ENCODE measurements around the gene UBE2G2.

UBE2G2 gene

GRCh38 chr21:44791993-44792392 lies 9.6 kb downstream of the UBE2G2 start:
- no peaks in the 10 kb centered on the region for H3K27me3 Mint-ChIP-seq (ENCODE audit: low read depth)
- peak overlapping the region in 1 of 3 experiments; percentile 55 for H3K27ac Mint-ChIP-seq
- H3K4me3 Mint-ChIP-seq = no peak overlapping the region
- peaks cover 22% of the 10 kb centered on the region for H3K4me1 Mint-ChIP-seq
- H3K9me3 Mint-ChIP-seq = no peaks in the 10 kb centered on the region
- H3K36me3 Mint-ChIP-seq (ENCODE audit: low read depth) = peaks cover 26% of the 10 kb centered on the region
- no peak for TF ChIP-seq CTCF (IDR thresholded peaks at IDR 0.05; ENCODE audit: unreplicated experiment in 3 of 3)

GRCh38 chr21:44791246-44791645 lies 10.4 kb downstream of the UBE2G2 start:
- H3K27ac Mint-ChIP-seq = peak overlapping the region in 2 of 3 experiments; percentile 26 to 29
- H3K36me3 Mint-ChIP-seq (ENCODE audit: low read depth) = peaks cover 24% of the 10 kb centered on the region
- no peak for TF ChIP-seq CTCF (IDR thresholded peaks at IDR 0.05; ENCODE audit: unreplicated experiment in 3 of 3)
- H3K9me3 Mint-ChIP-seq = no peaks in the 10 kb centered on the region
- peaks cover 26% of the 10 kb centered on the region for H3K4me1 Mint-ChIP-seq
- no peaks in the 10 kb centered on the region for H3K27me3 Mint-ChIP-seq (ENCODE audit: low read depth)
- H3K4me3 Mint-ChIP-seq = no peak overlapping the region

- H3K4me3 Mint-ChIP-seq = no peak overlapping the region
- H3K4me1 Mint-ChIP-seq = peaks cover 35% of the 10 kb centered on the region
- TF ChIP-seq CTCF (IDR thresholded peaks at IDR 0.05; ENCODE audit: unreplicated experiment in 3 of 3) = no peak
- no peak overlapping the region for H3K27ac Mint-ChIP-seq
- no peaks in the 10 kb centered on the region for H3K27me3 Mint-ChIP-seq (ENCODE audit: low read depth)
- peaks cover 29% of the 10 kb centered on the region for H3K36me3 Mint-ChIP-seq (ENCODE audit: low read depth)
- H3K9me3 Mint-ChIP-seq = no peaks in the 10 kb centered on the region
These were observed 11.3 kb downstream of the UBE2G2 start for GRCh38 chr21:44790368-44790767.

- H3K27ac Mint-ChIP-seq = no peak overlapping the region
- no peak for TF ChIP-seq CTCF (IDR thresholded peaks at IDR 0.05; ENCODE audit: unreplicated experiment in 3 of 3)
- peaks cover 38% of the 10 kb centered on the region for H3K4me1 Mint-ChIP-seq
- H3K27me3 Mint-ChIP-seq (ENCODE audit: low read depth) = no peaks in the 10 kb centered on the region
- no peak overlapping the region for H3K4me3 Mint-ChIP-seq
- H3K9me3 Mint-ChIP-seq = no peaks in the 10 kb centered on the region
- peaks cover 33% of the 10 kb centered on the region for H3K36me3 Mint-ChIP-seq (ENCODE audit: low read depth)
These were observed 11.7 kb downstream of the UBE2G2 start for GRCh38 chr21:44789880-44790279.

GRCh38 chr21:44785620-44786335 lies 15.8 kb downstream of the UBE2G2 start:
- Mint-ChIP-seq H3K36me3 (ENCODE audit: low read depth) (peaks cover 48% of the 10 kb centered on the region), H3K27me3 (ENCODE audit: low read depth) (no peaks in the 10 kb centered on the region), H3K9me3 (peaks cover 8% of the 10 kb centered on the region), H3K4me1 (peaks cover 30% of the 10 kb centered on the region), H3K4me3 (peak overlapping the region in 1 of 3 experiments; percentile 3), H3K27ac (peak overlapping the region; percentile 58 to 71 (median 67))
- no peak for TF ChIP-seq CTCF (IDR thresholded peaks at IDR 0.05; ENCODE audit: unreplicated experiment in 3 of 3)

- no peak overlapping the region for H3K4me3 Mint-ChIP-seq
- H3K27me3 Mint-ChIP-seq (ENCODE audit: low read depth) = no peaks in the 10 kb centered on the region
- H3K9me3 Mint-ChIP-seq = peaks cover 8% of the 10 kb centered on the region
- no peak overlapping the region for H3K27ac Mint-ChIP-seq
- H3K4me1 Mint-ChIP-seq = peaks cover 33% of the 10 kb centered on the region
- no peak for TF ChIP-seq CTCF (IDR thresholded peaks at IDR 0.05; ENCODE audit: unreplicated experiment in 3 of 3)
- H3K36me3 Mint-ChIP-seq (ENCODE audit: low read depth) = peaks cover 41% of the 10 kb centered on the region
These were observed 16.8 kb downstream of the UBE2G2 start for GRCh38 chr21:44784810-44785209.

All from nephron (organoid).